ENCODE data around the gene CMC4. TPM values are rescaled to one million over a fixed set of nuclear protein-coding genes. Genes with fewer than 3 reads are reported as not detected.

CMC4 gene
- total RNA-seq, 2 experiments from 2014 or later: 3.3 to 3.7 TPM

GRCh38 chrX:155056471-155056870 is 14.5 kb downstream of the CMC4 start:
- POLR2A ChIA-PET: no interaction called here
- CTCF ChIA-PET: interaction anchor here (0.9 to 2.8 kb wide), 6 partner anchors 7 to 139 kb away, joined by 3 to 8 read pairs (median 4); no protein-coding TSS in a partner anchor

- POLR2A ChIA-PET: no interaction called here
Measured at GRCh38 chrX:155055494-155055893, 15.4 kb downstream of the CMC4 start.

GRCh38 chrX:155054255-155054654 is 16.7 kb downstream of the CMC4 start:
- CTCF ChIA-PET: no interaction called here
- POLR2A ChIA-PET: no interaction called here

More at GRCh38 chrX:155055494-155055893, 15.4 kb downstream of the CMC4 start:
- CTCF ChIA-PET: no interaction called here

GRCh38 chrX:155053656-155054055 is 17.3 kb downstream of the CMC4 start:
- ChIA-PET POLR2A (no interaction called here), CTCF (no interaction called here)

GRCh38 chrX:155052738-155053498 is 18.0 kb downstream of the CMC4 start:
- ChIA-PET POLR2A (no interaction called here), CTCF (no interaction called here)

- POLR2A ChIA-PET: no interaction called here
Measured at GRCh38 chrX:155048977-155049619, 21.8 kb downstream of the CMC4 start.

GRCh38 chrX:155046811-155047528 is 24.0 kb downstream of the CMC4 start:
- ChIA-PET CTCF (no interaction called here), POLR2A (no interaction called here)

More at GRCh38 chrX:155048977-155049619, 21.8 kb downstream of the CMC4 start:
- CTCF ChIA-PET: interaction anchor here (1.0 kb wide), 1 partner anchor 8 kb away, joined by 3 read pairs; no protein-coding TSS in a partner anchor

- POLR2A ChIA-PET: no interaction called here
- CTCF ChIA-PET: no interaction called here
Measured at GRCh38 chrX:155046129-155046810, 24.7 kb downstream of the CMC4 start.

- ChIA-PET CTCF (no interaction called here), POLR2A (no interaction called here)
Measured at GRCh38 chrX:155035688-155036087, 35.2 kb downstream of the CMC4 start.

GRCh38 chrX:155031657-155032056 is 39.3 kb downstream of the CMC4 start:
- CTCF ChIA-PET: no interaction called here
- POLR2A ChIA-PET: no interaction called here

GRCh38 chrX:155028877-155029291 is 42.1 kb downstream of the CMC4 start:
- POLR2A ChIA-PET: no interaction called here
- CTCF ChIA-PET: no interaction called here

GRCh38 chrX:155028129-155028528 is 42.8 kb downstream of the CMC4 start:
- POLR2A ChIA-PET: no interaction called here
- CTCF ChIA-PET: no interaction called here

- CTCF ChIA-PET: no interaction called here
Measured at GRCh38 chrX:155027509-155028066, 43.3 kb downstream of the CMC4 start.

GRCh38 chrX:155026727-155027508 is 44.0 kb downstream of the CMC4 start, which contains the start of gene FUNDC2:
TSS of gene FUNDC2 (plus strand) at chrX:155026844. CDS start at chrX:155026939, 95 bp downstream.
- ChIA-PET CTCF (no interaction called here), POLR2A (interaction anchor here (0.6 to 1.1 kb wide), 5 partner anchors 36 to 237 kb away, joined by 3 read pairs; partner anchors contain the start of gene BRCC3)

More at GRCh38 chrX:155027509-155028066, 43.3 kb downstream of the CMC4 start:
- POLR2A ChIA-PET: no interaction called here

- ChIA-PET POLR2A (interaction anchor here (0.6 to 1.1 kb wide), 5 partner anchors 36 to 237 kb away, joined by 3 read pairs; partner anchors contain the start of gene BRCC3), CTCF (no interaction called here)
Measured at GRCh38 chrX:155026420-155026726, 44.6 kb downstream of the CMC4 start.

- POLR2A ChIA-PET: no interaction called here
Measured at GRCh38 chrX:155023907-155024833, 46.8 kb downstream of the CMC4 start.

GRCh38 chrX:155022585-155022984 is 48.4 kb downstream of the CMC4 start, which contains the start of gene F8:
TSS of gene F8 (minus strand) at chrX:155022723. CDS start at chrX:155022552, 171 bp downstream.
- POLR2A ChIA-PET: no interaction called here
- CTCF ChIA-PET: no interaction called here

More at GRCh38 chrX:155023907-155024833, 46.8 kb downstream of the CMC4 start:
- CTCF ChIA-PET: no interaction called here

GRCh38 chrX:155020591-155020990 is 50.3 kb downstream of the CMC4 start:
- CTCF ChIA-PET: no interaction called here
- POLR2A ChIA-PET: no interaction called here
